CD4-positive, alpha-beta T cell treated with Interferon gamma for 1 hour (primary cell): ENCODE data around the gene CYB5R3.
"Not testable (repeated sequence)": the region's sequence is repeated elsewhere in the genome, so short reads cannot be mapped to it uniquely, and the experiment has no call there.

Source experiments
- DNase-seq: peaks from one replicate; pipeline ENCODE4 v3.0.0-alpha.2; 2020

The CYB5R3 gene

DNA sequence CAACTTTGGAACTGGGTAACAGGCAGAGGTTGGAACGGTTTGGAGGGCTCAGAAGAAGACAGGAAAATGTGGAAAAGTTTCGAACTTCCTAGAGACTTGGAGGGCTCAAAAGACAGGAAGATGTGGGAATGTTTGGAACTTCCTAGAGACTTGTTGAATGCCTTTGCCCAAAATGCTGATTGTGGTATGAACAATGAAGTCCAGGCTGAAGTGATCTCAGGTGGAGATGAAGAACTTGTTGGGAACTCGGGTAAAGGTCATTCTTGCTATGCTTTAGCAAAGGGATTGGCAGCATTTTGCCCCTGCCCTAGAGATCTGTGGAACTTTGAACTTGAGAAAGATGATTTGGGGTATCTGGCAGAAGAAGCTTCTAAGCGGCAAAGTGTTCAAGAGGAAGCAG, 28.7 kb upstream of the CYB5R3 start:
- DNase-seq = not testable (repeated sequence)

DNA sequence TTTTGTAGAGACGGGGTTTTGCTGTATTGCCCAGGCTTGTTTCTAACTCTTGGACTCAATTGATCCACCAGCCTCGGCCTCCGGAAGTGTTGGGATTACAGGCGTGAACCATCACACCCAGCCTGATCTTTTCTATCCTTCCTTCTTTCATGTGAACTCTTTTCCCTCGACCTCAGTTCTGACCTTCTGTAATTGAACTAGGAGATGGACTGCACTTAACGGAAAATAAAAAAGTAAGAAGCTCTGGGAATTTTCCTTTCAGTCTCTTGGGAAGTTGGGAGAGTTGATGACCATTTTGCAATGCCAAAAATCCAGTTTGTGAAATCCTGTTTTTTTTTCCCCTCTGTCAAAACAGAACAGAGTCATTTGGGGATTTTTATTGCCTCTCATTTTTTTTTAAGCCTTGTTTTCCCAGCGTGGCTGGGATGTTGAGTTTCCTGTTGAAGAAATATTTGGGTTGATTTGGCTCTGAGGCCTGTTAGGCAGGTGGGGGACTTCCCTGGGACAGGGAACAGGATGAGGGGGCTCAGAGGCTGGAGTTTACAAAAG, 26.9 kb upstream of the CYB5R3 start:
- no peak for DNase-seq

DNA sequence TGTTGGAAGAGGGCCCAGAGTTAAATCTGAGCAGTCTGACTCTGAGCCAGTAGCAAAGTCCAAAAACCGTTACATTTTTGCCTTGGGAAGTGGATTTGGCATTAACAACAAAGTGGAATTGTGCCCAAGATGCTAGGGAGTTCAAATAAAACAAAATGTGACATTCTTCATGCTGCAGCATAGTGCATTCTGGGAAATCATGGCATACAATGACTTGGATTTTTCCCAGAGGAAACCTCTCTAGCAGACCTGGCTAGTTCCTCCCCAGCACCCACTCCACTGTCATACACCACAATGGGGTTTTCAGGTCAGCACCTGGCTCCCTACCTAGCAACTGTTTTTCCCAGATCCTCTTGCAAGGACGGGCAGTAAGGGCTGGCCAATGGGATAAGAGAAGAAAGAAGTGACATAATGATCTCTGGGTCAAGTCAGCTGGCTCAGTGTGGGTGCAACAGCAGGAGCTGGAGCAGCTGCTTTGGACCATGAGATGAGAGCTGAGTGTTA, 24.8 kb upstream of the CYB5R3 start:
- no peak for DNase-seq

DNA sequence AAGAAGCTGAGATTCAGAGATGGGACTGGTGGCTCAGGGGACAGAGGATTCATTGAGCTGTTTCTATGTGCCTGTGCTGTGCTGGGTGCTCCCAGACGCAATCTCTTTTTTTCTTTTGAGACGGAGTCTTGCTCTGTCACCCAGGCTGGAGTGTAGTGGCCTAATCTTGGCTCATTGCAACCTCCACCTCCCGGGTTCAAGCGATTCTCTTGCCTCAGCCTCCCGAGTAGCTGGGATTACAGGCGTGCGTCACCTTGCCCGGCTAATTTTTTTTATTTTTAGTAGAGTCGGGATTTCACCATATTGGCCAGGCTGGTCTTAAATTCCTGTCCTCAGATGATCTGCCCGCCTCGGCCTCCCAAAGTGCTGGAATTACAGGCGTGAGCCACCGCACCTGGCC, 23.9 kb upstream of the CYB5R3 start:
- not testable (repeated sequence) for DNase-seq

DNA sequence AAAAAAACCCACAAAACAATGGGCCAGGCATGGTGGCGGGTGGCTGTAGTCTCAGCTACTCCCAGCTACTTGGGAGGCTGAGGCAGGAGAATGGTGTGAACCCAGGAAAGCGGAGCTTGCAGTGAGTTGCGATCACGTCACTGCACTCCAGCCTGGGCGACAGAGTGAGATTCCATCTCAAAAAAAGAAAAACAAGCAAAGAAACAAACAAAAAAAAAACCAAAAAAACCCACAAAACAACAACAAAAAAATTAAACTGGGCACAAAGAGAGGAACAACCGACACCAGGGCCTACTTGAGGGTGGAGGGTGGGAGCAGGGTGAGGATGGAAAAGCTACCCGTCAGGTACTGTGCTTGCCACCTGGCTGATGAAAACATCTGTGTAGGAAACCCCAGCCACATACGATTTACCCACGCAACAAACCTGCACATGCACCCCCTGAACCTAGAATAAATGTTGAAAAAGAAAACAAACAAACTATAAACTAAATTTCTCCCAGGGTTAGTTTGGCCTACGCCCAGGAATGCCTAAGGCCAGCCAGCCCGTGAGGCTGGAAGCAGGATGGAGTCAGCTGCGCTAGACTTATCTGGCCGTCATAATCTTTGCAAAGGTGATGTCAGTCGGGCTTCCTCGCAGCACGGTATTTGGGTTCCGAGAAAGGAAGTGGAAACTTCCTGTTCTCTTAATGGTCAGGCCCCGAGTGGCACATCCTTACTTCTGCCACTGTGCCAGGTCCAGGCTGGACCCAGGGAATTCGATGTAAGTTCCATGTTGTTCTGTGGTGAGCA, 21.9 kb upstream of the CYB5R3 start:
- DNase-seq = peak; percentile 32

DNA sequence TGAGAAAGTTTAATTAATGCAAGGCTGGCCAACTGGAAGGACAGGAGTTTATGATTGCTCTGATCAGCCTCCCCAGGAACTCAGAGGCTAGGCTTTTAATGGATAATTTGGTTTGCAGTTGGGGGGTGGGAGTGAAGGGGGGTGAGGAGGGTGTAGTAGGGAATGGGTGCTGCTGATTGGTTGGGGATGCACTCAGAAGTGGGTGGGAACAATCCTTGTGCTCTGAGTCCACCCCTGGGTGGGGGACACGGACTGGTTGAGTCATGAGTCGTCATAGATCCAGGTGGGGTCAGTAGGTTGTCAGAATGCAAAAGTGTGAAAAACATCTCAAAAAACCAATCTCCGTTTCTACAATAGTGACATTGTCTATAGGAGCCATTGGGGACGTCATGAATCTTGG, 20.9 kb upstream of the CYB5R3 start:
- no peak for DNase-seq

DNA sequence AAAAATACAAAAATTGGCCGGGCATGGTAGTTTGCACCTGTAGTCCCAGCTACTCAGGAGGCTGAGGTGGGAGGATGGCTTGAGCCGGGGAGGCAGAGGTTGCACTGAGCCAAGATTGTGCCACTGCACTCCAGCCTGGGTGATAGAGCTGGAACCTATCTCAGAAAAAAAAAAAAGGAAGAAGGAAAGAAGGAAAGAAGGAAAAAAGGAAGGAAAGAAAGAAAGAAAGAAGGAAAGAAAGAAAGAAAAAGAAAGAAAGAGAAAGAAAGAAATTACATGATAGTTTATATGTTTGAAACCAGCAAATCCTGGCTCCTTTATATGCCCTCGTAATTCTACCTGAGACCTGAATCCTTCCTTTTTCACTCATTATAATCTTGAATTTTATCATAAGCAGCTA, 17.2 kb upstream of the CYB5R3 start:
- DNase-seq = not testable (repeated sequence)

DNA sequence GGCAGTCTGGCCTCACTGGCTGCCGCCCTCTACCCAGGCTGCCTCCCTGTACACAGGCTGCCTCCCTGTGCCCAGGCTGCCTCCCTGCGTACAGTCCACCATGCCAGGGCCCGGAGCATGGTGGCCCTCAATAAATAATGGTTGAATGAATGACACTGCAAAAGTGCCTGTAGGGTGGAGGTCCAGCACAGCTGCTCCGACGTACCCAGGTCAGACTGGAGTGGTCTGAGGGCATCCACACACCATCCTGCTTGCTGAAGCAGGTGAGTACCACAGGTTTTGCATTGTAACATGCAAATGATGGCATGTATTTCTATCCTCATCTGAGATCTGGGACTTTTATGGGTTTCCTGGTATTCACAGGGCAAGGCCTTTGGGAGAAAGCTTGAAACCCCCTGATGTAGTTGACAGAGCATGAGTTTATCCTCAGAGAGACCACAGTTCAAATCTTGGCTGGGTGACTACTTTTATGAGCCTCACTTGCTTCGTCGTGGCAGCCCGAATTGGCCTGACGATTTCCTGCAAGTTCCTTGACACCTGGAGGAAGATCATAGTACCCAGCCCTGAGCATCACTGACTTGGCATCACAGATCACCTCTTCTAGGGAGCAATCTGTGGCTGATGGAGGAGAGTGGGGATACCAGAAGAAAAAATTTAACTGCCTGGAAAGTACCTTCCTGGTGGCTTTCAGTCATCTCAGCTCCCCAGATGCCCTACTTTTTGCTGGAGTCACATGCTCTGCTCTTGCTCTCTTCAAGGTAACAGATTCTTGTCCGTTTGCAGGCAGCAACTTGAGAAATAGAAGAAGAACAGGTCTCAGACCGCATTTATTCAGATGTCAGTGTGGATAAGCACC, 16.0 kb upstream of the CYB5R3 start:
- no peak for DNase-seq

DNA sequence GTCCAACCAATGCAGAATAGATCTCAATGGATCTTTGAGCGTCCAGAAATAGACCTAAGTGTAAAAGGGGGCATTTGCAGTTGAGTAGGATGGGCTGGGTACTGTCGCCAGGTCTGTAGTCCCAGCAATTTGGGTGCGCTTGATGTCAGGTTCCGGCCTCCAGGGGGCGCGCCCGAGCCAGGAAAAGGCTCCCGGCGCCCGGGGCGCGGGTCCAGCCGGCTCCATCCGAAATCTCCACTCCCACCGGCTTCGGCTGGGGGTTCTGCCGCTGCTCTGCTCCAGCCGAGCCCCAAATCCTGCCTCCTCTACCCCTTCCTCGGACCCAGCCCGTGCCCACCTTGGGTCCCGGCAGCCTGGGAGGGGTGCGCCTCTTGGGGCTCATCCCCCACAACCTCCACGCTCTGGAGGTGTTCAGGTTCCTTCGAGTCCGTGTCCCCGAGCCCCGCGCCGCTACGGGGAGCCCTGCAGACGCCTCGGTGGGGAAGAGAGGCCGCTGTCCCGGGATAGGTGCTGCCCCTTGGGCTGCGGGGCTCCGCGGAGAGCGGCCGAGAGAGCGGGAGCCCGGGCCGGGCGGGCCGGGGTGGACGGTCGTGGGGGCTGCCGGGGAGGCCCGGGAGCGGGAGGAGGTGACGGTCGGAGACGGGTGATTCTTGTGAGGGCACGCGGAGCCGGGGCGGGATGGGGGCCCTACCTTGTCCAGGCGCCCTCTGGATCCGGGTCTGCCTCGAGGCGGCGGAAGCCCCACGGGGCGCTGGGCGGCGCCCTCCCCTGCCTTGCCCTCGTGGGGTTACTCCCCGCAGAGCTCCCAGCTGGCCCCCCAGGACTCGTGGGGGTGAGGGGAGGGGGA, 13.0 kb upstream of the CYB5R3 start:
- DNase-seq = peak; percentile 67

DNA sequence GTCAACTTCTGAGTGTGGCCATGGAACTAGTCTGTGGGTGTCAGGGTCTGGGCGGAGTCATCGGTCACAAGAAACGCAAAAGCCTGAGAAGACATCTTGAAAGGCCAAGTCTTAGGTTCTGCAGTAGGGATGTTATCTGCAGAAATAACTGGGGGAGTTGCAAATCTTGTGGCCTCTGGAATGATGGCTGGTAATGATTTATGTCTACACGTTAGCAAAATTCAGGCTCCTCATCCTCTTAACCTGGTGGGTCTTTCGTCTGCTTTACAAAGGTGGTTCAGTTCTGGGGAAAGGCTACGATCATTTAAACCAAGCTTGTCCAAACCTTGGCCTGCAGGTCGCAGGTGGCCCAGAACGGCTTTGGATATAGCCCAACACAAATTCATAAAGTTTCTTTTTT, 7.4 kb upstream of the CYB5R3 start:
- DNase-seq = no peak

DNA sequence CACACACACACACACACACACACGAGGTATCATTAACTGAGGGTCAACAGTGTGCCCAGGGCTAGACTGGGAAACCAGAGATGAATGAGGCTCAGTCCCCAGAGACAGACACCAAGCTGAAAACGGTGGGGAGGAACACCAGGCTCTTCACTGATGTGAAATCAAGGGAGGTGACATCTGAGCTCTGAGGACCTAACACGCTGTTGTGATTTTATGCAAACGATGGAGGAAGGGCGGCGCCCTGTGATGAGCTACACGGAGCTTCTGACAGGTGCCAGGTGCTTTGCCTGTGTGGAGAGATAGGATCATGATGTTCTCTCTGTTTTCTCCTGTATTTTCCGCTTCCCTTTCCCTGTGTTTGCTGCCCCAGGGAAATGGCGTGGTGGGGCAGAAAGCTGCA, 6.5 kb upstream of the CYB5R3 start:
- peak; percentile 69 for DNase-seq

DNA sequence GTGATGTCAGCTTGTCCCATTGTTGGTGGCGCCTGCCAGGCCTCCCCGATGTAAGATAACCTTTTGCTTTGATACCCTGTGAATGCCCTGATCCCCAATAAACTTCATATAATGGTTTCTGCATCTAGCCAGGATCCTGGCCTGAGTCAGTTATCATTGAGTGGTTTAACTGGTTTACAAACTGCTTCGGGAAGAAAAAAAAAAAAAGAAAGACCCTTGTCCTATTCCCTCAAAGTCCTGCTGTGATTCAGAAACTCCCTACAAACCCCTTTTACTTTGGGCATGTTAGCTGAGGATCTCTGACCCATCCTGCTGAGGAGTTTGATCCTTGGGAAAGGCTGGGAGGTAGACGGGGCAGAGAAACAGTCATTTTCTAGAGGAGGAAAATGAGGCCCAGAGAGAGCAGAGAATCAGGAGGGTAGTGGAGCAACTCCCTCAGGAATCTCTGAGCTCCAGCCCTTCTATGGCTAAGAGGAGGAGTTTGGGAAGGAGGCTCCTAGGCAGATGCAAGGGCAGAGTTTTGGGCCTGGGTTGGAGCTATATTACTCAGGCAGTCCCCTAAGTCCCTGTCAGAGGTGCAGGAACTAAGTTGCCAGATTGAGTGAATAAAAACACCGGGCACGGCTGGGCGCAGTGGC, 5.4 kb upstream of the CYB5R3 start:
- DNase-seq = no peak

DNA sequence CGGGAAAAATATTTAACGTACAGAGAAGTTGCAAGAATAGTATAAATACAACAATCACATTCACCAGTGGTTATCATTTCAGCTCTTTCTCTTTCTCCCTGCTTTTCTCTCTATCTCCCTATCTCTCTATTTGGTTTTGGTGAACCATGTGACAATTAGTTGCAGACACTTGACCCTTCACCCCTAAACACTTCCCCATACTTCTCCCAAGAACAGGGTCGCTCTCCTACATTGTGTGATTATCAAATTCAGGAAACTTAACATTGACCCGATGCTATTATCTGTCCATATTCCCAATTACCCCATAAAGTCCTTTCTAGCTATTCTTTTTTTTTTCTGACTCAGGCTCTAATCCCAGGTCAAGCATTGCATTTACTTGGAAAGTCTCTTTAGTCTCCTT, 4.8 kb upstream of the CYB5R3 start:
- no peak for DNase-seq

DNA sequence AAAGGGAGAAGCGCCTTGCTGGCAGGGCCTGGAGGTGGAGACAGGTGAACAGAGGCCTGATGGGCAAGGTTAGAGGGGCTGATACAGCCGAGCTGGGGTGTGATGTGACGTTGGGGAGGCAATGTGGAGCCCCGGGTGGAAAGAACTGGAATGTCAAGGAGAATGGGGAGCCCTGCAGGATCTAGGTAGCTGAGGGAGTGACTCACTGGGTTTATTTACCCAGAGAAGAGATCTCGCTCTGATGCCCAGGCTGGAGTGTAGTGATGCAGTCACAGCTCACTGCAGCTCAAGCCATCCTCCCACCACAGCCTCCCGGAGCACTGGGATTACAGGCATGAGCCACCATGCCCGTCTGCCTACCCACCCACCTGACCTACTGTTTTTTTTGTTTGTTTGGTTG, 1.9 kb upstream of the CYB5R3 start:
- no peak for DNase-seq

DNA sequence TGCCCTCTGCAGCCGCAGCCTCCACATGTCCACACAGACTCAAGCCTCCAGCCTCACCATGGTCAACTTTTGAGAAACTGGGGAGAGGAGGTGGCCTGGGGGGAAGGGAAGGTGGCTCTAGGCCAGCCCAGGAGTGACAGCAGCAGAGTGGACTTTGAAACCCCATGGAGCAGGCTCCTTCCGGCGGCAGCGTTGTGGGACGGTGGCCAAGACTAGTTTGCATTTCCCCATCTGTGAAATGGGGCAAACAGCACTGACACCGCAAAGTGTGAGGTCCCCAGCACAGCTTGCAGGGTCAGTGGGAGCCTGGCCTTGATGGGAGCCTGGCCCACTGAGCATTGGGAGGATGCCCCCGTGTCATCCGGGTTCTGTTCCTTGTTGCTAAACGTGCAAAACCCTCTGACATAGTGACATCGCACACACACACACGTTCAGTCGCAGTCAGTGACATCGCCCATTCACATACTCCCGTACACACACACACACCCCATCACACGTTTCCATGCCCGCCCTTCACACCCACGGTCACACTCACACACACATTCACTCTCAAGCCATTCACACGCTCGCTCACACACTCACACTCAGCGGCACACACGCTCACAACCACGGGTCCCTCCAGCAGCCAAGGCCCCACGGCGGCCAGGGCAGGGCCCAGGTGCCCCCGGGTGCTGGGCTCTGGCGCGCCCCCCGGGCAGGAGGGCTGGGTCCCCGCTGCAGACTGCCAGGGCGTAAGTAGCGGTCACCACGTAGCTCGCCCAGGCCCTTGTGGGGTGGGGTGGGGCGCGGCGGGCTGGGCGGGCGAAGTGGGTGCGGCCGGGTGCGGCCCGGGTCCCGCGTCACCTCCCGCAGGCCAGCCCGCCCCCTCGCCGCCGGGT, 585 bp downstream of the CYB5R3 start:
- DNase-seq = peak; percentile 33

DNA sequence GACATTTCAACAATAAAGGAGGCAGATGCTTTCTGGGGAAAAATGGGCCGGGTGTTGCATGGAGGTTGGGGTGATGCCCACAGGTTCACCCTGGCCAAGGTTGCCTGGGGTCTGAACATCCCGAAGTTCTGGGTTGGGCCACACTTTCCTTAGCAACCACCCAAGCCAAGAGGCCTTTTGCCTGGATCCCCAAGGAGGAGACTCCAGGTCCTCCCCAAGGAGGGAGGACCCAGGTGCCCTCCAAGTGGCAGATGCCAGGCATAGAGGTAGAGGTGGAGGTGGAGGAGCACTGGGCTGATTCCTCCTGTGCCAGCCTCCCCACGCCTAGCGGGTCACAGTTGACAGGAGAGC, 1.2 kb downstream of the CYB5R3 start:
- no peak for DNase-seq

DNA sequence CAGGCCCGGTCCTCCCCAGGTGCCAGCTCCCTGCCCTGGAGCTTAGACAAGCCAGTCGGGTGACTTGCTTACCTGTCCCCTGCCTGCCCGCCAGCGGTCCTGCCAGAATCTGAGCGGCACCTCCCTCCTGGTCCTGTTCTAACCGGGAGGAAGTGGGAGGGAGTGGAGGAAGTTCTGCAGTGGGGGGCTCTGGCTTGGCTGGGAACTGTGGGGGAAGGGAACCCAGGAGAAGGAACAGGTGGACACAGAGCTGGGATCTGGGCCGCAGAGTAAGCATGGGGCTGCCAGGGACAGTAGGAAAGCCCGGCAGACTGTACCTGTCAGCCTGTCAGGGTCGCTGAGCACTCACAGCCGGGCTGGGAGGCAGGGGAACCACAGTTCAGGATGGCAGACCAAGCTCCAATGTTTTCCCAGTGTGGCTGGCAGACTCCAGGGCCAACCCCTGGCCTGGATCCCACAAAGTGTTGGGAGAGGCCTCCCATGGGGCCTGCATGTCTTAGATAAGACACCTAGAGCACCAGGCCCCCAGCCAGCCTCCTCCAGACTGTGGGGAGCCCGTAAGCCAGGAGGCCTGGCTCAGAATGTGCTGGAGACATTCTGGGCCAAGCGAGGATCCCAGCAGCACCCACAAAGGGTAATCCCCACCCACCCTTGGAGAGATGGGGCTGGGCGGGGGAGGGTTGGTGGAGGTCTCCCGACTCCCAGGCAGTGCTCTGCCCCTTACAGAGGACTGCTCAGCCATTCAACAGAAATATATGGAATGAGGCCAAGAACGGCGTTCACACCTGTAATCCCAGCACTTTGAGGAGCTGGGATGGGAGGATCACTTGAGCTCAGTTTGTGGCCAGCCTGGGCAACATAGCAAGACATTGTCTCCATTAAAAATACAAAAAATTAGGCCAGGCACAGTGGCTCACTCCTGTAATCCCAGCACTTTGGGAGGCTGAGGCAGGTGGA, 2.3 kb downstream of the CYB5R3 start:
- DNase-seq = no peak

DNA sequence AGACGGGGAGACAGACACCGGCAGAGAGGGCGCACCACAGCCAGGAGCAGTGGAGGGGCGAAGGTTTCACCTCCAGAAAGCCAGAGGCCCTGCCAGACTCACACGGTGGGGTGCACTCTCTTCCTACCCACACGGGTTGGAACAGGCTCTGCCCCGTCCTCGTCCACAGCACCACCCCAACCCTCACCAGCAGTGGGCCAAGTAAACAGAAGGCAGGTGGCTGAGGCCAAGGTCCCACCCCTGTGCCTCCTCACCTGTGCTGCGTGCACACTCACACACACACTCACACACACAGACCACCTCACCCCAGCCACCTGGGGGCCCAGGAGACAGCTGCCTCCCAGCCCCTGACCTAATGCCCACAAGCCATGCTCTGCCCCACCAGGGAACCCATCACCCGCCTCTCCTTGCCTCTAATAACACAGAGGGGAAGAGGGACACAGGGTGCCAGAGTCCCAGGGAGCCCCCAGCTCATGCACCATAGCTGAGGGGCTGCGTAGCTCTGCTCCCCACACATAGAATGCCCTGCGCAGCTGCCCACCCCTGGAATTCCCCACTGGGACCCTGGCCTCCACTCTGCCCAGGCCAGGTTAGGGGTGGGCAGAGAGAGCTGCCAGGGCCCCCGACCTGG, 3.1 kb downstream of the CYB5R3 start:
- DNase-seq = peak; percentile 13

DNA sequence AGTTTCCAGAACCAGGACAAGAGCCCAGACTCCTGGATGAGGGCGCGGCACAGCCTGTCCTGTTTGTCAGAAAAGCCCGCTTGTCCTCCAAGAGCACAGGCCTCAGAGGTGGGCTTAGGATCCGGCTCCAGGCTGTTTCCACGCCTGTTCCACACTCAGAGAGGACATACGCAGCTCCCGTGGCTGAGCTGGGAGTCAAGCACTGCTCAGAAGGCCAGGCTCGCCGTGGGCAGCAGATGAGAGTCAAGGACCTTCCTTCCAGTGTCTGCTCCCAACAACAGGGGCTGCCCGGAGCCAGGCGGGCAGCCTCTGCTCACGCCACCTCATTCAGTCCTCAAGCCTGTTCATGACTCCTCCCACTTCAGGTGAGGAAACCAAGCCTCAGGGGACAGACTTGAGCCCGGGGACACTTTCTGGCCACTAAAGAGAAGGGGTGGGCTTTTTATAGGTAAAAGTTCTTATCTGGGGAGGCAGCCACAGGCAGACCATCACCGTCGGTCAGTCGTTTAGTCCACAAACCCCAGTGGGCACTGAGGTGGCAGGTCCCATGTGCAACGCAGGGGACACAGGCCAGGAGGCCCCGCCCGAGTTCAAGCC, 3.8 kb downstream of the CYB5R3 start:
- no peak for DNase-seq
